Mesenchymal stem cell (in vitro differentiated cells and primary cell): ENCODE data around the gene HIF3A.
A peak's percentile ranks its signal among the peaks of the same experiment; 100 is the strongest.

Experiments
- DNase-seq: peaks from one replicate; pipeline ENCODE4 v3.0.0-alpha.2; 2013
- H2AFZ ChIP-seq: one replicate; pipeline ENCODE4 v1.6.1; 2013; ENCODE audit warnings: low read depth, mild to moderate bottlenecking, control low read depth, inconsistent platforms, low read length, moderate library complexity
- H2AK5ac ChIP-seq: 2 replicates; pipeline ENCODE4 v1.6.1; 2013; ENCODE audit warnings: low read length, moderate library complexity, mild to moderate bottlenecking, inconsistent platforms; ENCODE audit not compliant: severe bottlenecking
- H2BK120ac ChIP-seq: one replicate; pipeline ENCODE4 v1.6.1; 2013; ENCODE audit warnings: low read depth, mild to moderate bottlenecking, inconsistent platforms, low read length, moderate library complexity
- H2BK12ac ChIP-seq, 2 experiments: one replicate each; pipeline ENCODE4 v1.6.1; 2013; ENCODE audit warnings: inconsistent platforms in 2 of 2, low read length in 2 of 2, mild to moderate bottlenecking in 2 of 2, moderate library complexity in 2 of 2, control low read depth in 1 of 2
- H2BK15ac ChIP-seq: one replicate; pipeline ENCODE4 v1.6.1; 2013; ENCODE audit warnings: mild to moderate bottlenecking, low read depth, inconsistent platforms; ENCODE audit not compliant: poor library complexity, severe bottlenecking
- H2BK5ac ChIP-seq: 2 replicates; pipeline ENCODE4 v1.6.1; 2013; ENCODE audit warnings: low read depth, mild to moderate bottlenecking, low read length, control low read depth, inconsistent platforms; ENCODE audit not compliant: poor library complexity, severe bottlenecking
- H3K14ac ChIP-seq, 2 experiments: one replicate each; pipeline ENCODE4 v1.6.1; 2013; ENCODE audit warnings: inconsistent platforms in 2 of 2, low read length in 2 of 2, control low read depth in 1 of 2, mild to moderate bottlenecking in 1 of 2, moderate library complexity in 1 of 2
- H3K18ac ChIP-seq, 2 experiments: one replicate each; pipeline ENCODE4 v1.6.1; 2013; ENCODE audit warnings: inconsistent platforms in 2 of 2, low read length in 2 of 2, control low read depth in 1 of 2, low read depth in 1 of 2, mild to moderate bottlenecking in 1 of 2
- H3K23ac ChIP-seq, 2 experiments: one replicate each; pipeline ENCODE4 v1.6.1; 2013; ENCODE audit warnings: inconsistent platforms in 2 of 2, low read length in 2 of 2, mild to moderate bottlenecking in 2 of 2, moderate library complexity in 2 of 2, control low read depth in 1 of 2
- H3K27ac ChIP-seq: 2 replicates; pipeline ENCODE4 v1.5.1; 2013; ENCODE audit warnings: mild to moderate bottlenecking, moderate library complexity, low read length, control low read depth, inconsistent platforms; ENCODE audit not compliant: poor library complexity, severe bottlenecking
- H3K27me3 ChIP-seq, 2 experiments: 2 replicates each; pipeline versions ENCODE4 v1.6.1 to v1.7.0; 2013; ENCODE audit warnings: low read length in 2 of 2, mild to moderate bottlenecking in 2 of 2, moderate library complexity in 2 of 2, control low read depth in 1 of 2, inconsistent platforms in 1 of 2; ENCODE audit not compliant: control insufficient read depth in 1 of 2, insufficient read depth in 1 of 2
- H3K36me3 ChIP-seq, 2 experiments: 2 replicates each; pipeline versions ENCODE4 v1.6.1 to v1.7.0; 2013; ENCODE audit warnings: low read length in 2 of 2, control low read depth in 1 of 2, inconsistent platforms in 1 of 2, low read depth in 1 of 2, mild to moderate bottlenecking in 1 of 2; ENCODE audit not compliant: insufficient read depth in 2 of 2, control insufficient read depth in 1 of 2
- H3K4ac ChIP-seq, 2 experiments: one replicate each; pipeline ENCODE4 v1.6.1; 2013; ENCODE audit warnings: inconsistent platforms in 2 of 2, low read length in 2 of 2, mild to moderate bottlenecking in 2 of 2, moderate library complexity in 2 of 2, control low read depth in 1 of 2, low read depth in 1 of 2
- H3K4me1 ChIP-seq: 2 replicates; pipeline ENCODE4 v1.6.1; 2013; ENCODE audit warnings: low read depth, low read length, control low read depth; ENCODE audit not compliant: control insufficient read depth, insufficient read depth
- H3K4me2 ChIP-seq: 2 replicates; pipeline ENCODE4 v1.6.1; 2013; ENCODE audit warnings: low read length, mild to moderate bottlenecking, inconsistent platforms; ENCODE audit not compliant: poor library complexity, severe bottlenecking
- H3K4me3 ChIP-seq, 2 experiments: 2 replicates each; pipeline versions ENCODE4 v1.5.1 to v1.7.0; 2013; ENCODE audit warnings: low read length in 2 of 2, mild to moderate bottlenecking in 2 of 2, control low read depth in 1 of 2, low read depth in 1 of 2; ENCODE audit not compliant: insufficient read depth in 1 of 2
- H3K79me1 ChIP-seq: replicated peaks from 2 replicates; pipeline ENCODE4 v1.6.1; 2013; ENCODE audit warnings: mild to moderate bottlenecking, control low read depth, low read length, inconsistent platforms; ENCODE audit not compliant: poor library complexity, severe bottlenecking
- H3K9ac ChIP-seq: 2 replicates; pipeline ENCODE4 v1.7.0; 2013; ENCODE audit warnings: mild to moderate bottlenecking, low read length, moderate library complexity
- H3K9me3 ChIP-seq: 2 replicates; pipeline ENCODE4 v1.7.0; 2013; ENCODE audit warnings: mild to moderate bottlenecking, low read length; ENCODE audit not compliant: control insufficient read depth
- H4K8ac ChIP-seq: one replicate; pipeline ENCODE4 v1.6.1; 2013; ENCODE audit warnings: inconsistent platforms, mild to moderate bottlenecking, low read length, moderate library complexity
- H4K91ac ChIP-seq: one replicate; pipeline ENCODE4 v1.6.1; 2013; ENCODE audit warnings: mild to moderate bottlenecking, low read length, inconsistent platforms
- WGBS: methylation state at CpG from one replicate; pipeline ENCODE4 v1.1.7; 2013; ENCODE audit warnings: mixed read lengths; 5-methylcytosine and 5-hydroxymethylcytosine counted together

Gene HIF3A

GRCh38 chr19:46390121-46390858 is 93.4 kb downstream of the HIF3A start:
- H2AFZ ChIP-seq = no peak overlapping the region
- no peak overlapping the region for H3K4ac ChIP-seq
- no peak overlapping the region for H4K91ac ChIP-seq
- peaks cover 7% of the 10 kb centered on the region for H3K9me3 ChIP-seq
- WGBS = 98% methylated on average over 9 of the region's 16 CpGs
- no peak overlapping the region for H3K4me2 ChIP-seq
- no peak overlapping the region for H2BK15ac ChIP-seq
- H3K9ac ChIP-seq = peak overlapping the region; percentile 72
- H2BK120ac ChIP-seq = no peak overlapping the region
- H3K27me3 ChIP-seq = no peaks in the 10 kb centered on the region
- H4K8ac ChIP-seq = no peak overlapping the region
- no peak overlapping the region for H2AK5ac ChIP-seq
- no peak overlapping the region for H3K4me3 ChIP-seq
- H3K27ac ChIP-seq = no peak overlapping the region
- H3K23ac ChIP-seq = no peak overlapping the region
- H3K18ac ChIP-seq = no peak overlapping the region
- H2BK5ac ChIP-seq = no peak overlapping the region
- peak overlapping the region in 1 of 2 experiments; percentile 25 for H2BK12ac ChIP-seq
- peaks cover 9% of the 10 kb centered on the region for H3K4me1 ChIP-seq
- H3K36me3 ChIP-seq = peaks cover 71 to 86% of the 10 kb centered on the region in 2 experiments
- H3K79me1 ChIP-seq = peaks cover 38% of the 10 kb centered on the region
- DNase-seq = no peak
- H3K14ac ChIP-seq = no peak overlapping the region

GRCh38 chr19:46390866-46391265 is 94.0 kb downstream of the HIF3A start:
- no peak overlapping the region for H3K4me2 ChIP-seq
- H3K4ac ChIP-seq = peak overlapping the region in 1 of 2 experiments; percentile 29
- no peak overlapping the region for H2AFZ ChIP-seq
- peak overlapping the region; percentile 94 for H4K91ac ChIP-seq
- peaks cover 69 to 80% of the 10 kb centered on the region in 2 experiments for H3K36me3 ChIP-seq
- H2BK120ac ChIP-seq = peak overlapping the region; percentile 13
- no peak overlapping the region for H3K23ac ChIP-seq
- DNase-seq = no peak
- H2BK5ac ChIP-seq = no peak overlapping the region
- no peaks in the 10 kb centered on the region for H3K27me3 ChIP-seq
- no peak overlapping the region for H2AK5ac ChIP-seq
- peak overlapping the region in 1 of 2 experiments; percentile 59 for H3K4me3 ChIP-seq
- peaks cover 35% of the 10 kb centered on the region for H3K79me1 ChIP-seq
- peak overlapping the region; percentile 57 for H4K8ac ChIP-seq
- no peak overlapping the region for H3K14ac ChIP-seq
- H3K9me3 ChIP-seq = peaks cover 7% of the 10 kb centered on the region
- WGBS = 97% methylated on average over 18 of the region's 18 CpGs
- H3K27ac ChIP-seq = no peak overlapping the region
- peaks cover 9% of the 10 kb centered on the region for H3K4me1 ChIP-seq
- peak overlapping the region; percentile 28 to 79 for H2BK12ac ChIP-seq
- peak overlapping the region; percentile 72 for H3K9ac ChIP-seq
- H3K18ac ChIP-seq = peak overlapping the region in 1 of 2 experiments; percentile 58
- H2BK15ac ChIP-seq = no peak overlapping the region

- Histone ChIP-seq H3K36me3 (peaks cover 64 to 73% of the 10 kb centered on the region in 2 experiments), H2BK120ac (peak overlapping the region; percentile 45), H3K27ac (no peak overlapping the region)
Observed at GRCh38 chr19:46391296-46392251, 94.7 kb downstream of the HIF3A start.

More at GRCh38 chr19:46391296-46392251, 94.7 kb downstream of the HIF3A start:
- Histone ChIP-seq H4K91ac (peak overlapping the region; percentile 94), H3K4me2 (no peak overlapping the region), H3K9me3 (peaks cover 7% of the 10 kb centered on the region), H2AK5ac (no peak overlapping the region), H3K9ac (peak overlapping the region; percentile 72), H2BK12ac (peak overlapping the region; percentile 79 to 80), H3K4me3 (peak overlapping the region in 1 of 2 experiments; percentile 59), H3K4me1 (peaks cover 10% of the 10 kb centered on the region), H2BK5ac (no peak overlapping the region), H4K8ac (peak overlapping the region; percentile 90), H3K23ac (no peak overlapping the region), H3K14ac (peak overlapping the region in 1 of 2 experiments; percentile 20), H2BK15ac (peak overlapping the region; percentile 26), H3K4ac (peak overlapping the region; percentile 29), H3K79me1 (peaks cover 28% of the 10 kb centered on the region), H3K27me3 (no peaks in the 10 kb centered on the region), H3K18ac (peak overlapping the region; percentile 81 to 89), H2AFZ (no peak overlapping the region)
- DNase-seq = no peak
- WGBS = 90% methylated on average over 32 of the region's 33 CpGs
